Activated naive CD4-positive, alpha-beta T cell treated with anti-CD3 and anti-CD28 coated beads for 36 hours (primary cell): ENCODE results near the gene FST. TPM values are rescaled to one million over a fixed set of nuclear protein-coding genes. Genes with fewer than 3 reads are reported as not detected.

Source experiments
- CTCF ChIA-PET: fragments of 350-600 bp; sonication (Branson Sonifier 250); formaldehyde crosslinking; loops from one replicate; lab custom pipeline; 2021; ENCODE audit warnings: antibody characterized with exemption; lab: Charles Lee
- DNase-seq: peaks from one replicate; pipeline ENCODE4 v3.0.0-alpha.2; 2020
- H3K27ac Mint-ChIP-seq: one replicate; pipeline ENCODE4 v1.8.0; 2021; ENCODE audit warnings: mild to moderate bottlenecking, mixed read lengths
- H3K27me3 Mint-ChIP-seq: one replicate; pipeline ENCODE4 v1.8.0; 2021; ENCODE audit warnings: low read depth, mixed read lengths
- H3K36me3 Mint-ChIP-seq: one replicate; pipeline ENCODE4 v1.8.0; 2021; ENCODE audit warnings: low read depth, mixed read lengths
- H3K4me1 Mint-ChIP-seq: one replicate; pipeline ENCODE4 v1.8.0; 2021; ENCODE audit warnings: low read depth, mixed read lengths
- H3K4me3 Mint-ChIP-seq: one replicate; pipeline ENCODE4 v1.8.0; 2021; ENCODE audit warnings: mild to moderate bottlenecking, moderate library complexity, mixed read lengths
- H3K9me3 Mint-ChIP-seq: one replicate; pipeline ENCODE4 v1.8.0; 2021; ENCODE audit warnings: mixed read lengths
- intact Hi-C: fragments of 100-400 bp; cut with micrococcal nuclease; formaldehyde crosslinking; loops from one replicate; pipeline ENCODE4 v1.15.1; 2023
- total RNA-seq, 2 experiments: library from RNA; stranded (reverse); gene quantifications; one replicate each; pipeline ENCODE4 v1.2.3, GENCODE V29; 2021

Gene FST
- under 1 TPM in 1 of 2 experiments, not detected in 1; 0.36 TPM for total RNA-seq

- peaks cover 45% of the 10 kb centered on the region for H3K27me3 Mint-ChIP-seq
- H3K9me3 Mint-ChIP-seq, result no peaks in the 10 kb centered on the region
- CTCF ChIA-PET, result interaction anchor here (0.6 to 1.8 kb wide), 7 partner anchors 13 to 754 kb away, joined by 3 to 5 read pairs (median 3); no protein-coding TSS in a partner anchor
- peak within 1 kb of the TSS; percentile 77 for H3K4me3 Mint-ChIP-seq
- H3K36me3 Mint-ChIP-seq, result no peaks in the 10 kb centered on the region
- H3K27ac Mint-ChIP-seq, result no peak within 1 kb of the TSS
- intact Hi-C loops, result loop anchor here (5.0 kb wide), 1 partner anchor 937 kb away; no protein-coding TSS in a partner anchor
- no peak for DNase-seq
- H3K4me1 Mint-ChIP-seq, result peaks cover 15% of the 10 kb centered on the region
Observed at GRCh38 chr5:53480416-53481158, at the start of gene FST. TSS of gene FST (plus strand) at chr5:53480629. CDS start at chr5:53480792, 163 bp downstream.

GRCh38 chr5:53431665-53432064 lies 48.8 kb upstream of the FST start:
- no peak for DNase-seq
- Mint-ChIP-seq H3K27ac (no peak overlapping the region), H3K4me3 (no peak overlapping the region), H3K27me3 (peaks cover 11% of the 10 kb centered on the region), H3K9me3 (no peaks in the 10 kb centered on the region), H3K4me1 (no peaks in the 10 kb centered on the region), H3K36me3 (no peaks in the 10 kb centered on the region)
- CTCF ChIA-PET, result no interaction called here
- intact Hi-C loops, result loop anchor here (10.0 kb wide), 1 partner anchor 257 kb away; no protein-coding TSS in a partner anchor

GRCh38 chr5:53433026-53433425 lies 47.4 kb upstream of the FST start:
- Mint-ChIP-seq H3K27ac (no peak overlapping the region), H3K27me3 (peaks cover 13% of the 10 kb centered on the region), H3K9me3 (no peaks in the 10 kb centered on the region), H3K4me3 (no peak overlapping the region), H3K36me3 (no peaks in the 10 kb centered on the region), H3K4me1 (no peaks in the 10 kb centered on the region)
- CTCF ChIA-PET, result no interaction called here
- no peak for DNase-seq
- intact Hi-C loops, result loop anchor here (10.0 kb wide), 1 partner anchor 258 kb away; no protein-coding TSS in a partner anchor

GRCh38 chr5:53434541-53434940 lies 45.9 kb upstream of the FST start:
- Mint-ChIP-seq H3K27ac (no peak overlapping the region), H3K36me3 (no peaks in the 10 kb centered on the region), H3K9me3 (no peaks in the 10 kb centered on the region), H3K4me3 (no peak overlapping the region), H3K27me3 (peaks cover 9% of the 10 kb centered on the region), H3K4me1 (no peaks in the 10 kb centered on the region)
- CTCF ChIA-PET, result no interaction called here
- intact Hi-C loops, result loop anchor here (10.0 kb wide), 1 partner anchor 260 kb away; no protein-coding TSS in a partner anchor
- DNase-seq, result no peak

GRCh38 chr5:53436480-53437191 lies 43.8 kb upstream of the FST start:
- Mint-ChIP-seq H3K27ac (no peak overlapping the region), H3K4me3 (no peak overlapping the region), H3K4me1 (no peaks in the 10 kb centered on the region), H3K9me3 (no peaks in the 10 kb centered on the region), H3K36me3 (no peaks in the 10 kb centered on the region), H3K27me3 (peaks cover 6% of the 10 kb centered on the region)
- intact Hi-C loops, result loop anchor here (10.0 kb wide), 1 partner anchor 262 kb away; no protein-coding TSS in a partner anchor
- no peak for DNase-seq
- CTCF ChIA-PET, result no interaction called here

GRCh38 chr5:53438079-53438478 lies 42.4 kb upstream of the FST start:
- H3K4me1 Mint-ChIP-seq, result no peaks in the 10 kb centered on the region
- intact Hi-C loops, result loop anchor here (10.0 kb wide), 1 partner anchor 263 kb away; no protein-coding TSS in a partner anchor
- no peak overlapping the region for H3K27ac Mint-ChIP-seq
- CTCF ChIA-PET, result no interaction called here
- H3K27me3 Mint-ChIP-seq, result peaks cover 6% of the 10 kb centered on the region
- H3K9me3 Mint-ChIP-seq, result no peaks in the 10 kb centered on the region
- DNase-seq, result no peak
- H3K4me3 Mint-ChIP-seq, result no peak overlapping the region
- H3K36me3 Mint-ChIP-seq, result no peaks in the 10 kb centered on the region

GRCh38 chr5:53438486-53439472 lies 41.6 kb upstream of the FST start:
- H3K4me1 Mint-ChIP-seq, result no peaks in the 10 kb centered on the region
- peaks cover 6% of the 10 kb centered on the region for H3K27me3 Mint-ChIP-seq
- no peak overlapping the region for H3K27ac Mint-ChIP-seq
- CTCF ChIA-PET, result no interaction called here
- H3K9me3 Mint-ChIP-seq, result no peaks in the 10 kb centered on the region
- no peaks in the 10 kb centered on the region for H3K36me3 Mint-ChIP-seq
- DNase-seq, result no peak
- intact Hi-C loops, result loop anchor here (10.0 kb wide), 1 partner anchor 264 kb away; no protein-coding TSS in a partner anchor
- no peak overlapping the region for H3K4me3 Mint-ChIP-seq

- CTCF ChIA-PET, result no interaction called here
- intact Hi-C loops, result no loop called here
- Mint-ChIP-seq H3K4me1 (no peaks in the 10 kb centered on the region), H3K4me3 (no peak overlapping the region), H3K27ac (no peak overlapping the region), H3K9me3 (no peaks in the 10 kb centered on the region), H3K27me3 (peaks cover 5% of the 10 kb centered on the region), H3K36me3 (no peaks in the 10 kb centered on the region)
- DNase-seq, result no peak
Observed at GRCh38 chr5:53442961-53443360, 37.5 kb upstream of the FST start.

GRCh38 chr5:53445569-53445968 lies 34.9 kb upstream of the FST start:
- Mint-ChIP-seq H3K36me3 (no peaks in the 10 kb centered on the region), H3K4me3 (no peak overlapping the region), H3K4me1 (no peaks in the 10 kb centered on the region), H3K9me3 (no peaks in the 10 kb centered on the region), H3K27ac (no peak overlapping the region), H3K27me3 (peaks cover 9% of the 10 kb centered on the region)
- CTCF ChIA-PET, result interaction anchor here (0.6 kb wide), 1 partner anchor 771 kb away, joined by 3 read pairs; no protein-coding TSS in a partner anchor
- intact Hi-C loops, result no loop called here
- DNase-seq, result no peak

GRCh38 chr5:53446908-53447307 lies 33.5 kb upstream of the FST start:
- Mint-ChIP-seq H3K36me3 (no peaks in the 10 kb centered on the region), H3K27me3 (peaks cover 12% of the 10 kb centered on the region), H3K27ac (no peak overlapping the region), H3K4me3 (no peak overlapping the region), H3K4me1 (no peaks in the 10 kb centered on the region), H3K9me3 (no peaks in the 10 kb centered on the region)
- intact Hi-C loops, result no loop called here
- no peak for DNase-seq
- CTCF ChIA-PET, result no interaction called here

- Mint-ChIP-seq H3K4me1 (no peaks in the 10 kb centered on the region), H3K27me3 (peaks cover 12% of the 10 kb centered on the region), H3K4me3 (no peak overlapping the region), H3K9me3 (no peaks in the 10 kb centered on the region), H3K27ac (no peak overlapping the region), H3K36me3 (no peaks in the 10 kb centered on the region)
- CTCF ChIA-PET, result interaction anchor here (0.6 kb wide), 1 partner anchor 330 kb away, joined by 3 read pairs; no protein-coding TSS in a partner anchor
- intact Hi-C loops, result no loop called here
- no peak for DNase-seq
Observed at GRCh38 chr5:53448851-53449250, 31.6 kb upstream of the FST start.
